Neural progenitor cell (in vitro differentiated cells): ENCODE results near the gene RIMBP3B.
"Not testable (repeated sequence)": the region's sequence is repeated elsewhere in the genome, so short reads cannot be mapped to it uniquely, and the experiment has no call there.

ENCODE experiments used
- CTCF ChIP-seq: fragments of 200-600 bp; sonication (generic); IDR thresholded peaks from 2 replicates; pipeline ENCODE4 v1.5.1; 2017; ENCODE audit warnings: antibody characterized with exemption, mild to moderate bottlenecking
- EZH2 ChIP-seq: fragments of 200-600 bp; sonication (generic); IDR thresholded peaks from 2 replicates; pipeline ENCODE4 v1.6.1; 2017; ENCODE audit warnings: antibody characterized with exemption, mild to moderate bottlenecking, moderate library complexity

- TF ChIP-seq CTCF, EZH2: not testable (repeated sequence)
Observed at GRCh38 chr22:21365337-21365736, 18.2 kb upstream of the RIMBP3B start.
